Activated CD4-positive, alpha-beta T cell treated with anti-CD3 and anti-CD28 coated beads, Interleukin-2, amount 50 U/mL, for 4 hours (primary cell): ENCODE results near the gene UBXN11.
A peak's percentile ranks its signal among the peaks of the same experiment; 100 is the strongest.

Experiments
- DNase-seq, 2 experiments: peaks; one replicate each; pipeline ENCODE4 v3.0.0-alpha.2; 2020

UBXN11 gene

GRCh38 chr1:26283871-26284596, 22.4 kb downstream of the UBXN11 start:
- DNase-seq: no peak

- DNase-seq: no peak
These were observed 23.1 kb downstream of the UBXN11 start for GRCh38 chr1:26283279-26283853.

- no peak for DNase-seq
These were observed 24.0 kb downstream of the UBXN11 start for GRCh38 chr1:26282401-26282918.

- no peak for DNase-seq
These were observed 24.5 kb downstream of the UBXN11 start for GRCh38 chr1:26281971-26282370.

GRCh38 chr1:26281091-26281958, 25.1 kb downstream of the UBXN11 start:
- no peak for DNase-seq

GRCh38 chr1:26280333-26281042, 25.9 kb downstream of the UBXN11 start:
- no peak for DNase-seq

- peak; percentile 71 to 76 for DNase-seq
These were observed 26.7 kb downstream of the UBXN11 start, which contains the start of gene SH3BGRL3 for GRCh38 chr1:26279456-26280332. SH3BGRL3 (plus strand) TSS chr1:26280086; CDS start chr1:26280156, 70 bp downstream.

- peak in 1 of 2 experiments; percentile 34 for DNase-seq
These were observed 27.5 kb downstream of the UBXN11 start for GRCh38 chr1:26278724-26279455.

GRCh38 chr1:26278303-26278702, 28.1 kb downstream of the UBXN11 start:
- DNase-seq: no peak

GRCh38 chr1:26277719-26278118, 28.7 kb downstream of the UBXN11 start:
- DNase-seq: no peak

- no peak for DNase-seq
These were observed 29.2 kb downstream of the UBXN11 start for GRCh38 chr1:26277261-26277661.

GRCh38 chr1:26276432-26276838, 30.0 kb downstream of the UBXN11 start:
- DNase-seq: no peak

- peak; percentile 71 to 74 for DNase-seq
These were observed 30.6 kb downstream of the UBXN11 start for GRCh38 chr1:26275580-26276431.

- no peak for DNase-seq
These were observed 31.5 kb downstream of the UBXN11 start for GRCh38 chr1:26274801-26275425.

- DNase-seq: no peak
These were observed 37.3 kb downstream of the UBXN11 start for GRCh38 chr1:26269198-26269550.

- no peak for DNase-seq
These were observed 37.9 kb downstream of the UBXN11 start for GRCh38 chr1:26268290-26269197.

GRCh38 chr1:26265405-26265804, 41.0 kb downstream of the UBXN11 start:
- DNase-seq: no peak

GRCh38 chr1:26263212-26263611, 43.2 kb downstream of the UBXN11 start:
- no peak for DNase-seq
